Midbrain (tissue), 1 donor: Measurements from ENCODE around the gene GFI1B.

Experiments used
- DNase-seq: peaks from one replicate; lab custom pipeline; 2025; lab: John Stamatoyannopoulos, UW

Gene GFI1B

GRCh38 chr9:133014696-133015095, 36.2 kb downstream of the GFI1B start:
- DNase-seq: no peak

DNA sequence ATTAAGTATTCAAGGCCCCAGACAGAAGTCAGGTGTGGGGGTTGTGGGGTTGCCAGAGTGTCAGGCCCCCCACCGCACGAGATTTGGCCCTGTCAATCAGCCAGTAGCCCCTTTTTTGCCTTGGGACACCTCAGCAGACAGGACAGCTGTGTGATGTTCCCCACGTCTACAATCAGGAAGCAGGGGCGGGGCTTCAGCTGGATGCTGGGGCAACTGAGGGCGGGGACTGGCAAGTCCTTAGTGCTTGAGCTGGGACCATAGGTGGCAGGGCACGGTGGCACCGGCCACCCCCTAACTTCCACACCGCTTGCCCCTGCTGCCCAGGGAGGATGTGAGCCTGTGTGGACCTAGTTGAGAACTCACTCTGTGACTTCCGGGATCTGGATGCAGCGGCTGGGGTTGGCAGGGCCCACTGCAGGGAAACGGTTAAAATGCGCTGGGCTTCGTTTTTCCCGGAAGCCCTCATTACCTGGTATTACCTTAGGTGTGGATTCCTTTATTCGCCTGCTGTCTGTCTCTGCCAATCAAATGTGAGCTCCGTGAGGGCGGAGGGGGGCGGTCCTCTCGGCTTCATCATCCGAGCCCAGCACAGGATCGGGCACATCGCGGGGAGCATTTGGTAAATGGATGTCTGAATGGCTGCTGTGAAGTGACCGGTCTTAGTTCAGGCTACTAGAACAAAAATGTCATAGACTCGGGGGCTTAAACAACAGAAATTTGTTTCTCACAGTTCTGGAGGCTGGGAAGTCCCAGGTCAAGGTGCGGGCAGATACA, 44.8 kb downstream of the GFI1B start:
- DNase-seq: no peak

- no peak for DNase-seq
Observed at GRCh38 chr9:133026426-133026825, 47.9 kb downstream of the GFI1B start.

GRCh38 chr9:133027134-133027533, 48.6 kb downstream of the GFI1B start:
- DNase-seq: no peak

DNA sequence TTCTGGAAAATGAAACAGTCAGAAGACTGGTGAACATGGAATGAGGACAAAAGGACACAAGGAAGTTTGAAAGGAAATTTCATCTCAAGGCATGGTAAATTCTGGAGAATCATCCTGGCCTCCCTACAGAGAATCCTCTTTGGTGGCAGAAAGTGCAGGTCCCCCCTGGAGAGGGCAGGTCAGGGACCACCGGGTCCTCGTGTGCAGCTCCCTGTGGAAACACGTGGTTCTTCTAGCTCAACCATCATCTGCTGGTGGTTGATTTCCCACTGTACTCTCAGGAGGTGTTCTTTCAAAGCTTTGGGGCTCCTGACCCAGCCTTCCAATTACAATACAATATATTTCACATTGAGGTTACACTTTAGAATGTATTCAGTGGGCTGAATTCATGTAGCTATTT, 49.7 kb downstream of the GFI1B start:
- DNase-seq: no peak

DNA sequence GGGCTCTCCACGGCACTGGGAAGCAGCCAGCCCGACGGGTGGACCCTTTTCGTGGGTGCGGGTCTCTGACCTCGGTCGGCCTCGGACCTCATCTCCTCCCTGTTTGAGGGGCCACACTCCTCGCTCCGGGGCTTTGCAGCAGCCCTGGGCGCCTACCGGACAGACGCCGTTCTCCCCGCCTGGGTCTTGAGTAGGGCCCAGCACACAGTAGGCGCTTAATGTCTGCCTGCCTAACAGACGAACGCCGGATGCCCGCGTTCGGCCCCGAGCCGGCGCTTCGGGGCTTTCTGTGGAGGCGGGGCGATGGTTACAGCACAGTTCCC, 51.5 kb downstream of the GFI1B start:
- DNase-seq: no peak

GRCh38 chr9:133030317-133031129, 52.0 kb downstream of the GFI1B start, which contains the start of gene GTF3C5:
GTF3C5 (plus strand) TSS chr9:133030997; CDS start chr9:133031012, 15 bp downstream.
- peak; percentile 99 for DNase-seq

GRCh38 chr9:133031130-133031422, 52.6 kb downstream of the GFI1B start:
- DNase-seq: no peak

DNA sequence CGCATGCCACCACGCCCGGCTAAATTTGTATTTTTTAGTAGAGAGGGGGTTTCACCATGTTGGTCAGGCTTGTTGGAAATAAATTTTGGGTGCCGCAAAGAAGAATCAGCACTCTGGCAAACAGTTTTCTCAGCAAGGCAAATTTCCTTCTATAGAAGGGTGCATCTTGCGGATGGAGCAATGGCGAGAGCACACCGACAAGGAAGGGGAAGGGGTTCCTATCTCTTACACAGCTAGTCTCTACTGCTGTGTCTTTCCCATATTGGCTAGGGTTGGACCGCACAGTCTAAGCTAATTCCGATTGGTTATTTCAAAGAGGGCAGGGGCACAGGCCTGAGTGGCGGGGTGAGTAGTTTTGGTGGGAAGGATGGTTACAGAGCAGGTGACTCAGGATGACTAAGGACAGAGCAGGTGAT, 53.0 kb downstream of the GFI1B start:
- DNase-seq: no peak

DNA sequence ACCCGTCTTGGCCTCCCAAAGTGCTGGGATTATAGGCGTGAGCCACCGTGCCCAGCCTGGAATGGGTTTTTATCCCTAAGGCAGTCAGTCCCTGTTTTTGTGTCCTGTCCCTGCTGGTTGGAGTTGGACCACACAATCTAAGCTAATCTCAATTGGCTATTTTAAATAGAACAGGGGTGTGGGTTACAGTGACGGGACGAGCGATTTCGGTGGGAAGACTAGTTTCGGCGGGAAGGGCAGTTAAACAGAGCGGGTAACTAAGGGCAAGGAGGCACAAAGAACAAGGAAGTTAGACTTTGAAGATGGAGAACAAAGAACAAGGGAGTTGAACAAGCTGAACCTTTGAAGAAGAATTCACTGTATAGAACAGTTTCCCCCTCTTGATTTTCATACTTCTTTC, 53.7 kb downstream of the GFI1B start:
- DNase-seq: no peak

DNA sequence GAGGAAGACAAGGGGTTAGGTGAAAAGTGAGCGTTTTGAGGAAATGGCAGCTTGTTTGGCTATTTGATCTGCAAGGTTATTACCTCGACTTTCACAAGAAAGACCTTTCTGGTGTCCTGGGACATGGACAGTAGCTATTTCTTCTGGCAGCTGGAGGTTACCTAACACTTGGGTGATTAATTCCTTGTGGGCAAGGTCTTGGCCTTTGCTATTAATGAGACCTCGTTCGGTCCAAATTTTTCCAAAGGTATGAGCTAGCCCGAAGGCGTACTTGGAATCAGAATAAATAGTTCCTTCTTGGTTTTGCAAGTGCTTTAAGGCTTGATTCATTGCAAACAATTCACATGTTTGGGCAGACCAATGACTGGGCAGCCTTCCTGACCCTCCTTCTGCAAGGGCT, 57.2 kb downstream of the GFI1B start:
- no peak for DNase-seq

DNA sequence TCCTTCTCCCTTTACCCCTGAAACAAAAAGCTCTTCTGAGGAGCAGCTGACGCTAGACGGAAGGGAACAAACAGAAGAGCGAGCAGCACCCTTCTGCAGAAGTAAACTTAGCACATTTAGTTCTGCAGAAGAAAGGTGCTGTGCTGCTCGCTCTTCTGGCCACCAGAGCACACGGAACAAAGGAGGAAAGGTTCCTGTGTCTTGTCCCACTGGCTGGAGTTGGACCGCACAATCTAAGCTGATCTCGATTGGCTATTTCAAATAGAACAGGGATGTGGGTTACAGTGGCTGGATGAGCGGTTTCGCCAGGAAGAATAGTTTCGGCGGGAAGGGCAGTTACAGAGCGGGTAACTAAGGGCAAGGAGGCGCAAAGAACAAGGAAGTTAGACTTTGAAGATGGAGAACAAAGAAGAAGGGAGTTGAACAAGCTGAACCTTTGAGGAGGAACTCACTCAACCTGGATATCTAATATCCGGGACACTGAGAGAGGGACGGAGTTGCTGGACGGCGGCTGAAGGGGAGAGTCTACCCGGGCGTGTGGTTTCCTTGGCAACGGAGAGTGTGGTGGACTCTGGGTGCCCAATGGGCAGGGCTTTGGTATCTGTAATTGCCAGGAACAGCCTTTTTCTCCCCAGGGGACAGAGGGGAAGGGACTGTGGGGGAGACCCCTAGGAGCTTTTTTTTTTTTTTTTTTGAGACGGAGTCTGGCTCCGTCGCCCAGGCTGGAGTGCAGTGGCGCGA, 59.5 kb downstream of the GFI1B start:
- no peak for DNase-seq

- DNase-seq: peak; percentile 37
Observed at GRCh38 chr9:133040892-133041479, 62.5 kb downstream of the GFI1B start.
